ENCODE measurements around the gene ZC3H13.

Gene ZC3H13

GRCh38 chr13:45909089-45909488 lies 143.5 kb downstream of the ZC3H13 start:
- in situ Hi-C loops (cut with MboI; ENCODE audit: low pct_unique_long_range_greater_than_20kb, low sequenced_read_pairs, unreplicated experiment), result no loop called here
- TF ChIP-seq CTCF (IDR thresholded peaks at IDR 0.05; ENCODE audit: extremely low read depth, insufficient read depth, missing control alignments), result no peak
- DNase-seq (ENCODE audit: low spot score), result no peak

GRCh38 chr13:45907503-45907902 lies 145.0 kb downstream of the ZC3H13 start:
- DNase-seq (ENCODE audit: low spot score), result no peak
- no peak for TF ChIP-seq CTCF (IDR thresholded peaks at IDR 0.05; ENCODE audit: extremely low read depth, insufficient read depth, missing control alignments)
- in situ Hi-C loops (cut with MboI; ENCODE audit: low pct_unique_long_range_greater_than_20kb, low sequenced_read_pairs, unreplicated experiment), result no loop called here
